SJCRH30 (cell line): Measurements from ENCODE around the gene ITPKB. TPM values are rescaled to one million over a fixed set of nuclear protein-coding genes. Genes with fewer than 3 reads are reported as not detected.
"Not testable (repeated sequence)": the region's sequence is repeated elsewhere in the genome, so short reads cannot be mapped to it uniquely, and the experiment has no call there.

ENCODE experiments used
- DNase-seq, 2 experiments: peaks; one replicate each; pipeline ENCODE4 v3.0.0-alpha.2; 2015 to 2020
- H3K27ac ChIP-seq: fragments of 250-450 bp; sonication (Bioruptor Pico); 2 replicates; pipeline ENCODE4 v1.5.1; 2020; ENCODE audit warnings: mild to moderate bottlenecking, moderate library complexity
- H3K27me3 ChIP-seq: fragments of 250-450 bp; sonication (Bioruptor Pico); 2 replicates; pipeline ENCODE4 v1.5.1; 2020; ENCODE audit warnings: mild to moderate bottlenecking, moderate library complexity
- H3K36me3 ChIP-seq: fragments of 250-450 bp; sonication (Bioruptor Pico); 2 replicates; pipeline ENCODE4 v1.5.1; 2020; ENCODE audit warnings: mild to moderate bottlenecking, moderate library complexity
- H3K4me1 ChIP-seq: fragments of 250-450 bp; sonication (Bioruptor Pico); 2 replicates; pipeline ENCODE4 v1.5.1; 2020; ENCODE audit warnings: mild to moderate bottlenecking, moderate library complexity
- H3K4me3 ChIP-seq: fragments of 250-450 bp; sonication (Bioruptor Pico); 2 replicates; pipeline ENCODE4 v1.5.1; 2020; ENCODE audit warnings: mild to moderate bottlenecking, moderate library complexity
- H3K9me3 ChIP-seq: fragments of 250-450 bp; sonication (Bioruptor Pico); replicated peaks from 2 replicates; pipeline ENCODE4 v1.5.1; 2020; ENCODE audit warnings: mild to moderate bottlenecking, moderate library complexity
- total RNA-seq: library from RNA; depleted of rRNA; stranded (reverse); fragments of >200 nt; shearing (Covaris generic); gene quantifications from 2 replicates; pipeline ENCODE4 v1.2.3, GENCODE V29; 2014

ITPKB gene
- total RNA-seq, 1 experiment from 2014 or later: 23.2 TPM

- Histone ChIP-seq H3K4me1 (peaks cover 40% of the 10 kb centered on the region), H3K4me3 (no peak overlapping the region), H3K9me3 (no peaks in the 10 kb centered on the region), H3K36me3 (peaks cover 21% of the 10 kb centered on the region), H3K27ac (no peak overlapping the region), H3K27me3 (no peaks in the 10 kb centered on the region)
- DNase-seq: no peak
Observed at GRCh38 chr1:226646870-226647449, 92.1 kb downstream of the ITPKB start.

- Histone ChIP-seq H3K27ac (no peak overlapping the region), H3K27me3 (no peaks in the 10 kb centered on the region), H3K36me3 (peaks cover 27% of the 10 kb centered on the region)
Observed at GRCh38 chr1:226646026-226646869, 92.8 kb downstream of the ITPKB start.

GRCh38 chr1:226645279-226645976 is 93.7 kb downstream of the ITPKB start:
- no peak for DNase-seq
- no peak overlapping the region for H3K4me3 ChIP-seq
- H3K27me3 ChIP-seq: no peaks in the 10 kb centered on the region
- peaks cover 55% of the 10 kb centered on the region for H3K4me1 ChIP-seq
- H3K36me3 ChIP-seq: peaks cover 29% of the 10 kb centered on the region
- no peaks in the 10 kb centered on the region for H3K9me3 ChIP-seq
- H3K27ac ChIP-seq: peak overlapping the region; percentile 80; the same call in 1 of the 2 replicates

More at GRCh38 chr1:226646026-226646869, 92.8 kb downstream of the ITPKB start:
- H3K4me1 ChIP-seq: peaks cover 47% of the 10 kb centered on the region
- DNase-seq: no peak
- H3K4me3 ChIP-seq: no peak overlapping the region
- no peaks in the 10 kb centered on the region for H3K9me3 ChIP-seq

- H3K36me3 ChIP-seq: peaks cover 29% of the 10 kb centered on the region
- H3K4me1 ChIP-seq: peaks cover 60% of the 10 kb centered on the region
- H3K9me3 ChIP-seq: no peaks in the 10 kb centered on the region
- no peak for DNase-seq
- no peaks in the 10 kb centered on the region for H3K27me3 ChIP-seq
- no peak overlapping the region for H3K4me3 ChIP-seq
- H3K27ac ChIP-seq: peak overlapping the region; percentile 80
Observed at GRCh38 chr1:226644541-226645176, 94.4 kb downstream of the ITPKB start.

- Histone ChIP-seq H3K9me3 (no peaks in the 10 kb centered on the region), H3K27ac (peak overlapping the region; percentile 80), H3K27me3 (no peaks in the 10 kb centered on the region), H3K4me1 (peaks cover 63% of the 10 kb centered on the region), H3K4me3 (no peak overlapping the region), H3K36me3 (peaks cover 33% of the 10 kb centered on the region)
- DNase-seq: no peak
Observed at GRCh38 chr1:226643611-226644540, 95.2 kb downstream of the ITPKB start.

- Histone ChIP-seq H3K27me3 (no peaks in the 10 kb centered on the region), H3K9me3 (no peaks in the 10 kb centered on the region), H3K4me1 (peaks cover 63% of the 10 kb centered on the region), H3K36me3 (peaks cover 29% of the 10 kb centered on the region), H3K4me3 (no peak overlapping the region), H3K27ac (peak overlapping the region; percentile 80)
- DNase-seq: peak; percentile 90 to 91
Observed at GRCh38 chr1:226643177-226643576, 95.9 kb downstream of the ITPKB start.

- DNase-seq: no peak
- peak overlapping the region; percentile 80 for H3K27ac ChIP-seq
- H3K4me1 ChIP-seq: peaks cover 63% of the 10 kb centered on the region
- peaks cover 29% of the 10 kb centered on the region for H3K36me3 ChIP-seq
- no peak overlapping the region for H3K4me3 ChIP-seq
- H3K27me3 ChIP-seq: no peaks in the 10 kb centered on the region
- H3K9me3 ChIP-seq: no peaks in the 10 kb centered on the region
Observed at GRCh38 chr1:226642421-226642820, 96.7 kb downstream of the ITPKB start.

GRCh38 chr1:226641671-226642231 is 97.3 kb downstream of the ITPKB start:
- Histone ChIP-seq H3K36me3 (peaks cover 27% of the 10 kb centered on the region), H3K9me3 (no peaks in the 10 kb centered on the region), H3K4me3 (no peak overlapping the region), H3K27me3 (no peaks in the 10 kb centered on the region), H3K27ac (peak overlapping the region; percentile 79; the same call in 1 of the 2 replicates), H3K4me1 (peaks cover 63% of the 10 kb centered on the region)
- DNase-seq: no peak

GRCh38 chr1:226640321-226641136 is 98.6 kb downstream of the ITPKB start:
- H3K36me3 ChIP-seq: peaks cover 28% of the 10 kb centered on the region
- H3K27me3 ChIP-seq: no peaks in the 10 kb centered on the region
- H3K4me1 ChIP-seq: peaks cover 61% of the 10 kb centered on the region
- DNase-seq: peak; percentile 81 to 83
- H3K9me3 ChIP-seq: no peaks in the 10 kb centered on the region
- H3K4me3 ChIP-seq: 0 out of 2 replicates have a peak overlapping the region, but pooled peaks have one; percentile 2
- peak overlapping the region; percentile 79 for H3K27ac ChIP-seq

- Histone ChIP-seq H3K27me3 (no peaks in the 10 kb centered on the region), H3K36me3 (peaks cover 24% of the 10 kb centered on the region), H3K27ac (peak overlapping the region; percentile 79), H3K9me3 (no peaks in the 10 kb centered on the region), H3K4me1 (peaks cover 52% of the 10 kb centered on the region), H3K4me3 (no peak overlapping the region)
- no peak for DNase-seq
Observed at GRCh38 chr1:226639631-226640061, 99.4 kb downstream of the ITPKB start.

GRCh38 chr1:226639206-226639605 is 99.9 kb downstream of the ITPKB start:
- Histone ChIP-seq H3K4me1 (peaks cover 48% of the 10 kb centered on the region), H3K36me3 (peaks cover 24% of the 10 kb centered on the region)
- not testable (repeated sequence) for H3K27ac ChIP-seq, H3K4me3 ChIP-seq, DNase-seq, H3K27me3 ChIP-seq, H3K9me3 ChIP-seq

GRCh38 chr1:226638608-226639007 is 100.5 kb downstream of the ITPKB start:
- Histone ChIP-seq H3K27ac (no peak overlapping the region), H3K27me3 (no peaks in the 10 kb centered on the region), H3K9me3 (no peaks in the 10 kb centered on the region), H3K36me3 (peaks cover 24% of the 10 kb centered on the region), H3K4me3 (no peak overlapping the region), H3K4me1 (peaks cover 42% of the 10 kb centered on the region)
- DNase-seq: no peak
